Heart left ventricle (tissue), 16 donors: ENCODE results near the gene GLG1. TPM values are rescaled to one million over a fixed set of nuclear protein-coding genes. Genes with fewer than 3 reads are reported as not detected.

Experiments used
- ATAC-seq, 4 donors: fragments of 200-7000 bp; cut with Tn5 transposase; one replicate each; pipeline ENCODE4 v1.9.1; 2020 to 2022; ENCODE audit warnings: moderate library complexity in 4 of 4, mild to moderate bottlenecking in 3 of 4, moderate number of reproducible peaks in 1 of 4
- DNase-seq, 5 donors: peaks; one replicate each; pipeline ENCODE4 v3.0.0-alpha.2; 2020
- H3K27ac ChIP-seq, 12 donors: fragments of 200-600 bp; sonication (generic) in 4 of 12; one replicate each; pipeline versions ENCODE4 v1.5.0 to v1.8.0; 2016 to 2022; ENCODE audit warnings: mild to moderate bottlenecking in 2 of 12
- H3K27me3 ChIP-seq, 9 donors: fragments of 200-600 bp; sonication (generic) in 2 of 9; one replicate each; pipeline versions ENCODE4 v1.5.1 to v1.8.0; 2016 to 2022; ENCODE audit warnings: mild to moderate bottlenecking in 3 of 9
- H3K36me3 ChIP-seq, 9 donors: fragments of 200-600 bp; sonication (generic) in 2 of 9; one replicate each; pipeline versions ENCODE4 v1.5.0 to v1.8.0; 2018 to 2022; ENCODE audit warnings: mild to moderate bottlenecking in 2 of 9
- H3K4me1 ChIP-seq, 12 donors: fragments of 200-600 bp; sonication (generic) in 4 of 12; one replicate each; pipeline versions ENCODE4 v1.5.0 to v1.8.0; 2016 to 2022; ENCODE audit warnings: mild to moderate bottlenecking in 3 of 12
- H3K4me3 ChIP-seq, 12 donors: fragments of 200-600 bp; sonication (generic) in 4 of 12; one replicate each; pipeline versions ENCODE4 v1.5.0 to v1.8.0; 2017 to 2022; ENCODE audit warnings: mild to moderate bottlenecking in 9 of 12, moderate library complexity in 4 of 12
- H3K9me3 ChIP-seq, 12 donors: fragments of 200-600 bp; sonication (generic) in 4 of 12; one replicate each; pipeline versions ENCODE4 v1.5.0 to v1.8.0; 2016 to 2022; ENCODE audit warnings: mild to moderate bottlenecking in 1 of 12
- CTCF ChIP-seq, 12 donors: fragments of 200-600 bp; sonication (generic) in 4 of 12; IDR thresholded peaks; one replicate each; pipeline versions ENCODE4 v1.5.0 to v1.8.0; 2018 to 2022; ENCODE audit warnings: antibody characterized with exemption in 12 of 12, mild to moderate bottlenecking in 5 of 12
- POLR2A ChIP-seq, 2 donors: fragments of 450-650 bp; IDR thresholded peaks; one replicate each; pipeline ENCODE4 v1.6.1; 2017; ENCODE audit warnings: antibody characterized with exemption in 2 of 2, mild to moderate bottlenecking in 2 of 2, moderate library complexity in 2 of 2
- WGBS, 4 donors: extraction: QIAGEN DNeasy Blood & Tissue Kit in 2 of 4; methylation state at CpG; one replicate each; pipeline versions ENCODE4 v1.1.5 to v1.1.7; 2013 to 2018; 5-methylcytosine and 5-hydroxymethylcytosine counted together
- intact Hi-C, 10 donors: fragments of 100-400 bp; cut with DNase I; formaldehyde crosslinking; loops; one replicate each; pipeline versions ENCODE4 v1.11.1 to v1.14.2; 2022
- polyA plus RNA-seq, 2 donors: library from polyadenylated mRNA; stranded (reverse); fragments of 200-250 nt; gene quantifications; one replicate each; pipeline ENCODE4 v1.2.3, GENCODE V29; 2013
- total RNA-seq, 9 donors: library from RNA; depleted of rRNA in 2 of 9; stranded (reverse); fragments of >200 nt in 2 of 9; fragmentation: NEBNext Ultra II Directional in 3 of 9; extraction: Animal tissue kit (Norgen Biotek cat#: 25700) in 3 of 9; gene quantifications; one replicate each; pipeline versions ENCODE4 v1.1.0 to v1.2.4, GENCODE V29; 2016 to 2023
- donor health status: ischemic (EF 13 %, LVEDD 7.1; RV severe dilation, severe dysfunction).
- donor health status: healthy with polysubstance abuse.
- donor health status: DM: no; HTN: yes; CAD: no.
- donor health status: DM: no; HTN: no; CAD: no.
- donor health status: ischemic (EF 25% LVEDD 6.9; RV normal size, moderate dysfunction).
- donor health status: ischemic (EF 25% LVEDD 5.7; RV mildly dilated, moderate dysfunction).
- donor health status: healthy.
- donor health status: DM: yes; HTN: yes; CAD: no.
- donor health status: ischemic (EF 35%, LVEDD 5.7; RV mildly dilated, moderate dysfunction).
- donor health status: nonischemic (EF 11% LVEDD 7.7; RV severe dilation, severe dysfunction).
- donor health status: DM: yes; HTN: yes; CAD: no.
- donor health status: PGD.
- donor health status: ischemic (EF 29% LVEDD 5.4; RV normal size, mild dysfunction).
- donor health status: nonischemic (EF 23%, LVEDD 6.1; RV moderate dilation, normal function).

The GLG1 gene
- total and polyA plus RNA-seq, 11 donors: 26.5 to 138 (median 102) TPM

- Histone ChIP-seq H3K36me3 (no peaks in the 10 kb centered on the region), H3K27ac (no peak overlapping the region), H3K27me3 (no peaks in the 10 kb centered on the region), H3K4me3 (no peak overlapping the region), H3K4me1 (peaks cover 0 to 50% (median 16%) of the 10 kb centered on the region in 12 donors), H3K9me3 (no peaks in the 10 kb centered on the region)
- ATAC-seq: peak in 3 of 4 donors; percentile 16 to 45 (median 42)
- peak in 1 of 5 donors; percentile 35 for DNase-seq
- intact Hi-C loops: no loop called here
- 81 to 86% (median 83%) methylated on average over 5 of the region's 5 CpGs for WGBS, 4 donors
- TF ChIP-seq POLR2A (IDR thresholded peaks at IDR 0.05): no peak
- TF ChIP-seq CTCF (IDR thresholded peaks at IDR 0.05): no peak
Measured at GRCh38 chr16:74570412-74571301, 36.3 kb downstream of the GLG1 start.

- Histone ChIP-seq H3K4me3 (no peak overlapping the region), H3K27me3 (no peaks in the 10 kb centered on the region), H3K4me1 (peaks cover 0 to 52% (median 16%) of the 10 kb centered on the region in 12 donors), H3K36me3 (no peaks in the 10 kb centered on the region), H3K27ac (no peak overlapping the region), H3K9me3 (no peaks in the 10 kb centered on the region)
- TF ChIP-seq CTCF (IDR thresholded peaks at IDR 0.05) (no peak), POLR2A (IDR thresholded peaks at IDR 0.05) (no peak)
- intact Hi-C loops: no loop called here
- WGBS, 4 donors: 88 to 92% (median 91%) methylated on average over 5 of the region's 5 CpGs
- DNase-seq (no peak), ATAC-seq (no peak)
Measured at GRCh38 chr16:74568961-74569631, 37.8 kb downstream of the GLG1 start.

- Histone ChIP-seq H3K9me3 (no peaks in the 10 kb centered on the region), H3K4me1 (peaks cover 0 to 54% (median 13%) of the 10 kb centered on the region in 12 donors), H3K4me3 (no peak overlapping the region), H3K36me3 (no peaks in the 10 kb centered on the region), H3K27ac (no peak overlapping the region), H3K27me3 (no peaks in the 10 kb centered on the region)
- WGBS, 4 donors: 83 to 96% (median 87%) methylated on average over 2 of the region's 2 CpGs
- ATAC-seq (no peak), DNase-seq (no peak)
- intact Hi-C loops: no loop called here
- TF ChIP-seq CTCF (IDR thresholded peaks at IDR 0.05) (no peak), POLR2A (IDR thresholded peaks at IDR 0.05) (no peak)
Measured at GRCh38 chr16:74567901-74568300, 39.0 kb downstream of the GLG1 start.

GRCh38 chr16:74565378-74565777 is 41.5 kb downstream of the GLG1 start:
- intact Hi-C loops: no loop called here
- H3K27me3 ChIP-seq: no peaks in the 10 kb centered on the region
- no peak for ATAC-seq
- no peak for DNase-seq
- no peaks in the 10 kb centered on the region for H3K9me3 ChIP-seq
- no peak overlapping the region for H3K4me3 ChIP-seq
- 84 to 98% (median 87%) methylated on average over 5 of the region's 5 CpGs for WGBS, 4 donors
- peaks cover 0 to 66% (median 16%) of the 10 kb centered on the region in 12 donors for H3K4me1 ChIP-seq
- TF ChIP-seq CTCF (IDR thresholded peaks at IDR 0.05) (no peak), POLR2A (IDR thresholded peaks at IDR 0.05) (no peak)
- no peak overlapping the region for H3K27ac ChIP-seq
- H3K36me3 ChIP-seq: no peaks in the 10 kb centered on the region
